Lower lobe of right lung (tissue), 2 donors: ENCODE results near the gene TGFBRAP1. TPM values are rescaled to one million over a fixed set of nuclear protein-coding genes. Genes with fewer than 3 reads are reported as not detected.

Experiments
- ATAC-seq, 2 donors: fragments of 200-7000 bp; cut with Tn5 transposase; one replicate each; pipeline ENCODE4 v1.9.1; 2020 to 2022; ENCODE audit warnings: mild to moderate bottlenecking in 2 of 2, moderate library complexity in 2 of 2
- DNase-seq: peaks from one replicate; pipeline ENCODE4 v3.0.0-alpha.2; 2020
- H3K27ac ChIP-seq: fragments of 200-600 bp; one replicate; pipeline ENCODE4 v1.8.0; 2022
- H3K27me3 ChIP-seq: fragments of 200-600 bp; one replicate; pipeline ENCODE4 v1.8.0; 2022; ENCODE audit warnings: low read depth
- H3K36me3 ChIP-seq: fragments of 200-600 bp; one replicate; pipeline ENCODE4 v1.8.0; 2022; ENCODE audit warnings: mild to moderate bottlenecking
- H3K4me1 ChIP-seq: fragments of 200-600 bp; one replicate; pipeline ENCODE4 v1.8.0; 2022
- H3K4me3 ChIP-seq: fragments of 200-600 bp; one replicate; pipeline ENCODE4 v1.8.0; 2022; ENCODE audit warnings: mild to moderate bottlenecking
- H3K9me3 ChIP-seq: fragments of 200-600 bp; one replicate; pipeline ENCODE4 v1.8.0; 2022
- intact Hi-C: fragments of 100-400 bp; cut with DNase I; formaldehyde crosslinking; loops from one replicate; pipeline ENCODE4 v1.11.0; 2022
- total RNA-seq: library from RNA; stranded (reverse); fragmentation: NEBNext Ultra II Directional; extraction: Animal tissue kit (Norgen Biotek cat#: 25700); gene quantifications from one replicate; pipeline ENCODE4 v1.2.1, GENCODE V29; 2021
- TF ChIP-seq, protein P1 (sequence below): fragments of 200-600 bp; IDR thresholded peaks from one replicate; pipeline ENCODE4 v1.8.0; 2022; ENCODE audit warnings: antibody characterized with exemption, mild to moderate bottlenecking
- donor health status: DM: no; HTN: yes; CAD: no; lungs with severe emphysema.

TGFBRAP1 gene
- total RNA-seq, 1 donor from 2014 or later: 19.4 TPM

DNA sequence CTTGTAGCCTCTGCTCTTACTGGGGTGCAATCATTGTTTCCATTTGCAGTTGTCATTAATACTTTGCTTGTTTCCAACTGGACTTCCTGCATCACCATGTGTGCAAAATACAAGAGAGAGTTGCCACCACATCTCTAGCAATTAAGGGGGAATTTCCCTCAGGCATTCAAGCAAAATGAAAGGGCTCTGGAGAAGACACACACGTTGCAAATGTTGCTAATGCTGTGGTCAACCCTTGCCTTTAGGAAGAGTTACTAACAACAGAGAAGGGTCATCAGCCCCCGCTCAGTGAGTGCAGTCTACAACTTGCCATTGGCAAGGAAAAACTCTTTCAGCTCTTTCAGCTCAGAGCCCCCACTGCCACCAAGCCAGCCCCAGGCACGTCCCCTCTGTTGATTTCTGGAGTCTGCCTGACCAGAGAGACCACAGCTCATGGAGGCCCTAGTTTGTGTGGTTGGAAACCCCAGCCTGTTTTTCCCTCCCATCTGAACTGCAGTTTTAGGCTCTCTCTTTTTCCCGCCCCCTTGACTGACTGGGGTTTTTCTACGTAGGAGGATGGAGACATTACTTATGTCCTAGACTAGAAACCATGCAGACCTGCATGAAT is 113.8 kb downstream of the TGFBRAP1 start:
- intact Hi-C loops: no loop called here
- no peak for ATAC-seq
- H3K27ac ChIP-seq: no peak overlapping the region
- H3K36me3 ChIP-seq: no peaks in the 10 kb centered on the region
- no peak for DNase-seq
- no peaks in the 10 kb centered on the region for H3K9me3 ChIP-seq
- TF ChIP-seq, protein P1, sequence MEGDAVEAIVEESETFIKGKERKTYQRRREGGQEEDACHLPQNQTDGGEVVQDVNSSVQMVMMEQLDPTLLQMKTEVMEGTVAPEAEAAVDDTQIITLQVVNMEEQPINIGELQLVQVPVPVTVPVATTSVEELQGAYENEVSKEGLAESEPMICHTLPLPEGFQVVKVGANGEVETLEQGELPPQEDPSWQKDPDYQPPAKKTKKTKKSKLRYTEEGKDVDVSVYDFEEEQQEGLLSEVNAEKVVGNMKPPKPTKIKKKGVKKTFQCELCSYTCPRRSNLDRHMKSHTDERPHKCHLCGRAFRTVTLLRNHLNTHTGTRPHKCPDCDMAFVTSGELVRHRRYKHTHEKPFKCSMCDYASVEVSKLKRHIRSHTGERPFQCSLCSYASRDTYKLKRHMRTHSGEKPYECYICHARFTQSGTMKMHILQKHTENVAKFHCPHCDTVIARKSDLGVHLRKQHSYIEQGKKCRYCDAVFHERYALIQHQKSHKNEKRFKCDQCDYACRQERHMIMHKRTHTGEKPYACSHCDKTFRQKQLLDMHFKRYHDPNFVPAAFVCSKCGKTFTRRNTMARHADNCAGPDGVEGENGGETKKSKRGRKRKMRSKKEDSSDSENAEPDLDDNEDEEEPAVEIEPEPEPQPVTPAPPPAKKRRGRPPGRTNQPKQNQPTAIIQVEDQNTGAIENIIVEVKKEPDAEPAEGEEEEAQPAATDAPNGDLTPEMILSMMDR: no peak
- no peak overlapping the region for H3K4me3 ChIP-seq
- no peaks in the 10 kb centered on the region for H3K4me1 ChIP-seq
- no peaks in the 10 kb centered on the region for H3K27me3 ChIP-seq

Other genes with a start within 250 kb of the TGFBRAP1 start
- gene GPR45, start 88.0 kb downstream of the TGFBRAP1 start, total RNA-seq: not detected
- 18.3 TPM for gene C2orf49, start 7.8 kb upstream of the TGFBRAP1 start, total RNA-seq
- gene FHL2, start 69.3 kb upstream of the TGFBRAP1 start, total RNA-seq: 5.5 TPM